Myocyte (in vitro differentiated cells): ENCODE results near the gene OCSTAMP. TPM values are rescaled to one million over a fixed set of nuclear protein-coding genes. Genes with fewer than 3 reads are reported as not detected.

Experiments used
- DNase-seq: peaks from one replicate; pipeline ENCODE4 v3.0.0-alpha.2; 2012; ENCODE audit warnings: low read depth
- total RNA-seq: library from RNA; depleted of rRNA; stranded (reverse); fragments of >200 nt; gene quantifications from 2 replicates; pipeline ENCODE4 v1.2.3, GENCODE V29; 2014

The OCSTAMP gene
- total RNA-seq, 1 donor from 2014 or later: not detected

- DNase-seq: no peak
Measured at GRCh38 chr20:46573788-46574584, 23.5 kb upstream of the OCSTAMP start.

- DNase-seq: no peak
Measured at GRCh38 chr20:46573234-46573633, 22.8 kb upstream of the OCSTAMP start.

- no peak for DNase-seq
Measured at GRCh38 chr20:46572790-46573189, 22.3 kb upstream of the OCSTAMP start.

GRCh38 chr20:46572153-46572552 is 21.7 kb upstream of the OCSTAMP start:
- DNase-seq: peak; percentile 79

GRCh38 chr20:46571418-46571817 is 21.0 kb upstream of the OCSTAMP start:
- DNase-seq: no peak

- DNase-seq: no peak
Measured at GRCh38 chr20:46570956-46571355, 20.5 kb upstream of the OCSTAMP start.

GRCh38 chr20:46569961-46570360 is 19.5 kb upstream of the OCSTAMP start:
- DNase-seq: no peak

GRCh38 chr20:46568570-46569129 is 18.2 kb upstream of the OCSTAMP start:
- peak; percentile 86 for DNase-seq

- DNase-seq: no peak
Measured at GRCh38 chr20:46566125-46566524, 15.7 kb upstream of the OCSTAMP start.

GRCh38 chr20:46564241-46564957 is 13.9 kb upstream of the OCSTAMP start:
- DNase-seq: no peak

GRCh38 chr20:46563860-46564221 is 13.4 kb upstream of the OCSTAMP start:
- no peak for DNase-seq

GRCh38 chr20:46563170-46563859 is 12.9 kb upstream of the OCSTAMP start:
- no peak for DNase-seq

GRCh38 chr20:46562373-46563169 is 12.1 kb upstream of the OCSTAMP start:
- peak; percentile 65 for DNase-seq

- DNase-seq: no peak
Measured at GRCh38 chr20:46562009-46562372, 11.5 kb upstream of the OCSTAMP start.

GRCh38 chr20:46559685-46560440 is 9.4 kb upstream of the OCSTAMP start:
- DNase-seq: peak; percentile 13

- peak; percentile 80 for DNase-seq
Measured at GRCh38 chr20:46559001-46559400, 8.5 kb upstream of the OCSTAMP start.

GRCh38 chr20:46558511-46558959 is 8.1 kb upstream of the OCSTAMP start:
- peak; percentile 84 for DNase-seq

GRCh38 chr20:46557231-46557956 is 6.9 kb upstream of the OCSTAMP start:
- peak; percentile 6 for DNase-seq

- no peak for DNase-seq
Measured at GRCh38 chr20:46555370-46555956, 5.0 kb upstream of the OCSTAMP start.
